ENCODE data around the gene SLC6A12. TPM values are rescaled to one million over a fixed set of nuclear protein-coding genes. Genes with fewer than 3 reads are reported as not detected.

The SLC6A12 gene
- total RNA-seq, 1 experiment from 2014 or later: 0.79 TPM

DNA sequence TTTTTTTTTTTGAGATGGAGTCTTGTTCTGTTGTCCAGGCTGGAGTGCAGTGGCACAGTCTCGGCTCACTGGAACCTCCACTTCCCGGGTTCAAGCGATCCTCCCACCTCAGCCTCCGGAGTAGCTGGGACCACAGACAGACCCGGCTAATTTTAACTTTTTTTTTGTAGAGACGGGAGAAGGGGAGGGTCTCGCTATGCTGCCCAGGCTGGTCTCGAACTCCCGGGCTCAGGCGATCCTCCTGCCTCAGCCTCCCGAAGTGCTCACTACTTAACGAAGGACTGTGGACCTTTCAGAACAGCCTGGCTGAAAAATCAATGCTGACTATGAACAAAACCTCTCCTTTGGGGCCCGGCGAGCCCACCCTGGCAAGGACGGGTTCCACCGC, 10.9 kb downstream of the SLC6A12 start:
- Mint-ChIP-seq H3K27me3 (ENCODE audit: low read depth) (peaks cover 58% of the 10 kb centered on the region), H3K36me3 (no peaks in the 10 kb centered on the region), H3K27ac (no peak overlapping the region), H3K4me3 (peak overlapping the region; percentile 49), H3K4me1 (peaks cover 25% of the 10 kb centered on the region), H3K9me3 (peaks cover 9% of the 10 kb centered on the region)
- ATAC-seq (no peak), DNase-seq (ENCODE audit: low spot score) (no peak)
- ChIA-PET CTCF (interaction anchor here (1.0 to 4.8 kb wide), 4 partner anchors 14 to 240 kb away, joined by 3 to 43 read pairs (median 13); no protein-coding TSS in a partner anchor), POLR2A (no interaction called here)
- peak; percentile 78; the same call in 1 of the 2 replicates for TF ChIP-seq GTF2I (CRISPR knock-in tag; conservative IDR thresholded peaks at IDR 0.05)
- TF ChIP-seq NR2C2 (CRISPR knock-in tag; IDR thresholded peaks at IDR 0.05): no peak
- TF ChIP-seq ZNF121 (CRISPR knock-in tag; IDR thresholded peaks at IDR 0.05): peak; percentile 99
- no peak for TF ChIP-seq FOXJ3 (CRISPR knock-in tag; IDR thresholded peaks at IDR 0.05; ENCODE audit: borderline replicate concordance)

DNA sequence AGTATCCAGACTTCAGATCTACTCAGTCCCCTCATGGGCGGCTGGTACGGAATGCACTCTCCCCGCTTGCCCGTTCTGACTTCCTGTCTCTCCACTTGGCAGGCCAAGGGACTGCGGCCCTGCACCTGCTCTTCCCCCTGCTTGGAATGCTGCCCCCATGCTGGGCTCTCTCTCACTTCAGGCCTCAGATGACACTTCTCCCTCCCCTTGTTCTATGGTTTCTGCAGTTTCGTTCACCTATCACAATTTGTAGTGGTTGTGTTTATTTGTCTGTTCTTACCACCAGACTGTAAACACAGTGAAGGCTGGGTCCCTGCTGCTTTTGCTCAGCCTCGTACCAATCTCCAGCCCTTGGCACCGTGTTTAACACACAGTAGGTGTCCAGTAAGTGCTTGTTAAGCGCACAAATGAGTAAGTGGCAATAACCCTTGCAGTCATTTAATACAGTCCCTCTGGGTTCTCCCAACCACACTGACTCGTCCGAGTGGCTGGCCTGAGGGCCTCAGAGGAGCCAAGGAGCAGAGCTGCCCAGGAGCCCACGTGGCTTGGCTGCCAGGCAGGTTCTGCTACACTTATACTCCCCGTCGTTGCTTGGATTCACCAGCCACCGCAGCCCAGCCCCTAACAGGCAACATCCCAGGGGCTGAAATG, 11.8 kb downstream of the SLC6A12 start:
- Mint-ChIP-seq H3K27ac (no peak overlapping the region), H3K4me1 (peaks cover 25% of the 10 kb centered on the region), H3K9me3 (peaks cover 10% of the 10 kb centered on the region), H3K4me3 (peak overlapping the region; percentile 65), H3K36me3 (no peaks in the 10 kb centered on the region), H3K27me3 (ENCODE audit: low read depth) (peaks cover 58% of the 10 kb centered on the region)
- no peak for TF ChIP-seq FOXJ3 (CRISPR knock-in tag; IDR thresholded peaks at IDR 0.05; ENCODE audit: borderline replicate concordance)
- TF ChIP-seq, protein P1, sequence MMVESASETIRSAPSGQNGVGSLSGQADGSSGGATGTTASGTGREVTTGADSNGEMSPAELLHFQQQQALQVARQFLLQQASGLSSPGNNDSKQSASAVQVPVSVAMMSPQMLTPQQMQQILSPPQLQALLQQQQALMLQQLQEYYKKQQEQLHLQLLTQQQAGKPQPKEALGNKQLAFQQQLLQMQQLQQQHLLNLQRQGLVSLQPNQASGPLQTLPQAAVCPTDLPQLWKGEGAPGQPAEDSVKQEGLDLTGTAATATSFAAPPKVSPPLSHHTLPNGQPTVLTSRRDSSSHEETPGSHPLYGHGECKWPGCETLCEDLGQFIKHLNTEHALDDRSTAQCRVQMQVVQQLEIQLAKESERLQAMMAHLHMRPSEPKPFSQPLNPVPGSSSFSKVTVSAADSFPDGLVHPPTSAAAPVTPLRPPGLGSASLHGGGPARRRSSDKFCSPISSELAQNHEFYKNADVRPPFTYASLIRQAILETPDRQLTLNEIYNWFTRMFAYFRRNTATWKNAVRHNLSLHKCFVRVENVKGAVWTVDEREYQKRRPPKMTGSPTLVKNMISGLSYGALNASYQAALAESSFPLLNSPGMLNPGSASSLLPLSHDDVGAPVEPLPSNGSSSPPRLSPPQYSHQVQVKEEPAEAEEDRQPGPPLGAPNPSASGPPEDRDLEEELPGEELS (CRISPR knock-in tag; IDR thresholded peaks at IDR 0.05): 0 out of 2 replicates have a peak, but pooled peaks have one; percentile 22
- no peak for TF ChIP-seq AR (CRISPR knock-in tag; IDR thresholded peaks at IDR 0.05)
- TF ChIP-seq PRRX2 (CRISPR knock-in tag; IDR thresholded peaks at IDR 0.05): no peak
- TF ChIP-seq, protein P2, sequence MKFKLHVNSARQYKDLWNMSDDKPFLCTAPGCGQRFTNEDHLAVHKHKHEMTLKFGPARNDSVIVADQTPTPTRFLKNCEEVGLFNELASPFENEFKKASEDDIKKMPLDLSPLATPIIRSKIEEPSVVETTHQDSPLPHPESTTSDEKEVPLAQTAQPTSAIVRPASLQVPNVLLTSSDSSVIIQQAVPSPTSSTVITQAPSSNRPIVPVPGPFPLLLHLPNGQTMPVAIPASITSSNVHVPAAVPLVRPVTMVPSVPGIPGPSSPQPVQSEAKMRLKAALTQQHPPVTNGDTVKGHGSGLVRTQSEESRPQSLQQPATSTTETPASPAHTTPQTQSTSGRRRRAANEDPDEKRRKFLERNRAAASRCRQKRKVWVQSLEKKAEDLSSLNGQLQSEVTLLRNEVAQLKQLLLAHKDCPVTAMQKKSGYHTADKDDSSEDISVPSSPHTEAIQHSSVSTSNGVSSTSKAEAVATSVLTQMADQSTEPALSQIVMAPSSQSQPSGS (CRISPR knock-in tag; IDR thresholded peaks at IDR 0.05; ENCODE audit: borderline replicate concordance, low read depth): no peak
- TF ChIP-seq NFATC4 (CRISPR knock-in tag; IDR thresholded peaks at IDR 0.05): no peak
- TF ChIP-seq, protein P3, sequence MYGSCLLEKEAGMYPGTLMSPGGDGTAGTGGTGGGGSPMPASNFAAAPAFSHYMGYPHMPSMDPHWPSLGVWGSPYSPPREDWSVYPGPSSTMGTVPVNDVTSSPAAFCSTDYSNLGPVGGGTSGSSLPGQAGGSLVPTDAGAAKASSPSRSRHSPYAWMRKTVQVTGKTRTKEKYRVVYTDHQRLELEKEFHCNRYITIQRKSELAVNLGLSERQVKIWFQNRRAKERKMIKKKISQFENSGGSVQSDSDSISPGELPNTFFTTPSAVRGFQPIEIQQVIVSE (CRISPR knock-in tag; IDR thresholded peaks at IDR 0.05; ENCODE audit: borderline replicate concordance): no peak
- TF ChIP-seq FOXP1 (CRISPR knock-in tag; IDR thresholded peaks at IDR 0.05; ENCODE audit: borderline replicate concordance): peak; percentile 48; the same call in 1 of the 2 replicates
- TF ChIP-seq, protein P4, sequence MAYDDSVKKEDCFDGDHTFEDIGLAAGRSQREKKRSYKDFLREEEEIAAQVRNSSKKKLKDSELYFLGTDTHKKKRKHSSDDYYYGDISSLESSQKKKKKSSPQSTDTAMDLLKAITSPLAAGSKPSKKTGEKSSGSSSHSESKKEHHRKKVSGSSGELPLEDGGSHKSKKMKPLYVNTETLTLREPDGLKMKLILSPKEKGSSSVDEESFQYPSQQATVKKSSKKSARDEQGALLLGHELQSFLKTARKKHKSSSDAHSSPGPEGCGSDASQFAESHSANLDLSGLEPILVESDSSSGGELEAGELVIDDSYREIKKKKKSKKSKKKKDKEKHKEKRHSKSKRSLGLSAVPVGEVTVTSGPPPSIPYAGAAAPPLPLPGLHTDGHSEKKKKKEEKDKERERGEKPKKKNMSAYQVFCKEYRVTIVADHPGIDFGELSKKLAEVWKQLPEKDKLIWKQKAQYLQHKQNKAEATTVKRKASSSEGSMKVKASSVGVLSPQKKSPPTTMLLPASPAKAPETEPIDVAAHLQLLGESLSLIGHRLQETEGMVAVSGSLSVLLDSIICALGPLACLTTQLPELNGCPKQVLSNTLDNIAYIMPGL (CRISPR knock-in tag; IDR thresholded peaks at IDR 0.05): no peak
- peak; percentile 64 for DNase-seq (ENCODE audit: low spot score)
- ATAC-seq: peak; percentile 68
- POLR2A ChIA-PET: no interaction called here
- CTCF ChIA-PET: interaction anchor here (2.4 to 4.8 kb wide), 2 partner anchors 17 to 49 kb away, joined by 19 to 43 read pairs; no protein-coding TSS in a partner anchor
